HG03521 (cell line): ENCODE results near the gene CUTA.

ENCODE experiments used
- ATAC-seq: cut with Tn5 transposase; IDR thresholded peaks from one replicate; pipeline ENCODE4 v1.9.1; 2021; ENCODE audit warnings: mild to moderate bottlenecking, moderate library complexity; ENCODE audit not compliant: unreplicated experiment

CUTA gene, protein sequence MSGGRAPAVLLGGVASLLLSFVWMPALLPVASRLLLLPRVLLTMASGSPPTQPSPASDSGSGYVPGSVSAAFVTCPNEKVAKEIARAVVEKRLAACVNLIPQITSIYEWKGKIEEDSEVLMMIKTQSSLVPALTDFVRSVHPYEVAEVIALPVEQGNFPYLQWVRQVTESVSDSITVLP

DNA sequence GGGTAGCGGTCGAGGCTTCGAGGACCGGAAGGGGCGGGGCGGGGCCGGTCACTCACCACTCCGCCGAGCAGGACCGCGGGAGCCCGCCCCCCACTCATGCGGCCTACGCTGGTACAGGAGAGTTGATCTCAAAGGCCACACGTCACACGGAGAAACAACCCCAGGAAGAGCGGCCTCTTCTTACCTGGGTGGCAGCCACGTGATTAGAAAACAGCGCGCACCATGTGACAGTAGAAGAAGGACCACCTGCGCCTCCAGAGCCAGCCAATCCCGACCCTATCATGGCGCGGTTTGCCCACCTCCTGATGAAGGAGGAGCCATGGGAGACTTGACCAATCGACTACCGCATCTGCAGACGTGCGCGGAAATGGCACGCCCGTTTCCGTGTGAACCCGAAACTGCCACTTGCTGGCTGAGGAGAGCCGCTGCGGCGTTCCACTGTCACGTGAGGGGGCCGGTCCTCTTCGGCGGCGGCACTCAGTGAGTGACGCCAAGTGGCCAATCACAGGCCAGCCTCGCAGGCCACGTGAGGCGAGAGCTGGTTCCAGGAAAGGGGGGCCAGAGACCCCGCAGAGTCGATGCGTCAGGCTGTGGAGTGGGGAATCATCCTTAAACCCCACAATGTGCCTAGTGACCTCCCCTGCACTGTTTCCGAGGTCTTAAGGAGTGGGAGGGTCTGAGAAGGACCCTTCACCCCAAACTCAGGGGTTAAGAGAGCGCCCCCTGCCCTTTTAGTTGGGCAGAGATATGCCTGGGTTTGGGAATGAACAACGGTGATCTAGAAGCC is at the start of gene CUTA:
Gene CUTA, minus strand, starts transcription at position 205 of the 787 bp plus-strand sequence. Its CDS starts 107 bp downstream, at position 98.
- peak; percentile 83 for ATAC-seq

DNA sequence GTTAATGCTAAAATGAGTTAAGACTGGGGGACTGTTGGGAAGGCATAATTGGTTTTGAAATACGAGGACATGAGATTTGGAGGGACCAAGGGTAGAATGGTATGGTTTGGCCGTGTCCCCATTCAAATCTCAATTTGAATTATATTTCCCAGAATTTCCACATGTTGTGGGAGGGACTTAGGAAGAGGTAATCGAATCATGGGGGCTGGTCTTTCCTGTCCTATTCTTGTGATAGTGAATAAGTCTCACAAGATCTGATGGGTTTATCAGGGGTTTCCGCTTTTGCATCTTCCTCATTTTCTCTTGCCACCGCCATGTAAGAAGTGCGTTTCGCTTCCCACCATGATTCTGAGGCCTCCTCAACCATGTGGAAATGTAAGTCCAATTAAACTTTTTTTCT is 49.2 kb upstream of the CUTA start:
- ATAC-seq, result no peak

DNA sequence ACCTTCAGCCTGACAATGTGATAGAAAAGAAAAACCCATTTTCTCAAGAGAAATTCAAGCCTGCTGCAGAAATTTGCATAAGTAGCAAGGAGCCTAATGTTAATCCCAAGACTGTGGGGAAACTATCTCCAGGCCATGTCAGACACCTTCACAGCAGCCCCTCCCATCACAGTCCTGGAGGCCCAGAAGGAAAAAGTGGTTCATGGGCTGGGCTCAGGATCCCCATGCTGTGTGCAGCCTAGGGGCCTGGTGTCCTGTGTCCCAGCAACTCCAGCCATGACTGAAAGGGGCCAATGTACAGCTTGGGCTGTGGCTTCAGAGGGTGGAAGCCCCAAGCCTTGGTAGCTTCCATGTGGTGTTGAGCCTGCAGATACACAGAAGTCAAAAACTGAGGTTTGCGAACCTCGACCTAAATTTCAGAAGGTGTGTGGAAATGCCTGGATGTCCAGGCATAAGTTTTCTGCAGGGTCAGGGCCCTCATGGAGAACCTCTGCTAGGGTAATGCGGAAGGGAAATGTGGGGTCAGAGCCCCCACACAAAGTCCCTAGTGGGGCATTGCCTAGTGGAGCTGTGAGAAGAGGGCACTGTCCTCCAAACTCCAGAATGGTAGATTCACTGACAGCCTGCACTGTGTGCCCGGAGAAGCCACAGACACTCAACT is 48.3 kb upstream of the CUTA start:
- no peak for ATAC-seq

DNA sequence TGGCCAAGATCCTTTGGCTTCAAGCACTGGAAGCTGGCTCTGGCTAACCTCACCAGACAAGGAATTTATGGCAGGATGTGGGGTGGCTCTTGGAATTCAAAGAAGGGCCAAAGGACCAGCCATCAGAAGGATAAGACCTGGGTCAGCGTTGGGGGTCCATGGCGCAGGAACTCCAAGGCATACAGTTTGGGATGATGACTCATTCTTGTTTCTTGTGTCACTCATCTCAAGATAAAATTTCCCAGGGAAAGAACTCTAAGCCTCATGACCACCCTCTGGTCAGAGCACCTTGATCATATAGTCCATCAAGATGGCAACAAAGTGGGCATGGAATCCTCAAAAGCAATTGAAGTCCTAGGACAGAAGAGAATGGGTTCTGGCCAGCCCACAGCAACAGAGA is 41.3 kb upstream of the CUTA start:
- ATAC-seq, result no peak

DNA sequence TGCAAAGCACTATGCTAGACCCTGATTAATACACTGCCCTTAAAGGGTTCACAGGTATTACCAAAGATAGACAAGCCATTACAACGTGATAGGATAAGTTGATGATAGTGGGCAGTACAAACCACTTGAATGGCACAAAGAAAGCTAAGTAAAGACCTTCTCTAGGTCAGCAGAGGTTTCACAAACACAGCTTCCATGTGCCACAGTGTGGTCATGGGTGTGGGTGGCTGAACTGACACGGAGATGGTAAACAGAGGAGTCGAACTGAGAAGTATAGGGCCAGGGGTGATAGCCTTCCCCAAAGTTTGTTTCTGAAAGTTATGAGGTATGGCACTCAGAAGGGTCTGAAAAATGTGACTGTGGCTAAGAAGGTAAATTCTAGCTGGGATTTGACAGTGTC is 40.8 kb upstream of the CUTA start:
- ATAC-seq, result no peak

DNA sequence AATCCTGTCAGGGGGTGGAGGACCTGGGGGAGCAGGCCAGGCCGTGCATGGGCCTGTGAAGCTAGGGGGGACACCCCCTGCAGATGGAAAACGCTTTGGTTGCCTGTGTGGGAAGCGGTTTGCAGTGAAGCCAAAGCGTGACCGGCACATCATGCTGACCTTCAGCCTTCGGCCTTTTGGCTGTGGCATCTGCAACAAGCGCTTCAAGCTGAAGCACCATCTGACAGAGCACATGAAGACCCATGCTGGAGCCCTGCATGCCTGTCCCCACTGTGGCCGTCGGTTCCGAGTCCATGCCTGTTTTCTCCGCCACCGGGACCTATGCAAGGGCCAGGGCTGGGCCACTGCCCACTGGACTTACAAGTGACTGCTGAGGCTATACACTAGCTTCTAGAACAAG is 38.2 kb upstream of the CUTA start:
- no peak for ATAC-seq

DNA sequence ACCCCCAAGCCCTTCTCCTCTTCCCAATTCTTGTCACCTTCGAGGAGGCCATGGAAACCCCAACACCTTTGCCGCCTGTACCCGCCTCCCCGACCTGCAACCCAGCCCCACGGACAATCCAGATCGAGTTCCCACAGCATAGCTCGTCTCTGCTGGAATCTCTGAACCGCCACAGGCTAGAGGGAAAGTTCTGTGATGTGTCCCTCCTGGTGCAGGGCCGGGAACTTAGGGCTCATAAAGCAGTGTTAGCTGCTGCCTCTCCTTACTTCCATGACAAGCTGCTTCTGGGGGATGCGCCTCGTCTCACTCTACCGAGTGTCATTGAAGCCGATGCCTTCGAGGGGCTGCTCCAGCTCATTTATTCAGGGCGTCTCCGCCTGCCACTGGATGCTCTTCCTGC is 37.1 kb upstream of the CUTA start:
- ATAC-seq, result no peak

DNA sequence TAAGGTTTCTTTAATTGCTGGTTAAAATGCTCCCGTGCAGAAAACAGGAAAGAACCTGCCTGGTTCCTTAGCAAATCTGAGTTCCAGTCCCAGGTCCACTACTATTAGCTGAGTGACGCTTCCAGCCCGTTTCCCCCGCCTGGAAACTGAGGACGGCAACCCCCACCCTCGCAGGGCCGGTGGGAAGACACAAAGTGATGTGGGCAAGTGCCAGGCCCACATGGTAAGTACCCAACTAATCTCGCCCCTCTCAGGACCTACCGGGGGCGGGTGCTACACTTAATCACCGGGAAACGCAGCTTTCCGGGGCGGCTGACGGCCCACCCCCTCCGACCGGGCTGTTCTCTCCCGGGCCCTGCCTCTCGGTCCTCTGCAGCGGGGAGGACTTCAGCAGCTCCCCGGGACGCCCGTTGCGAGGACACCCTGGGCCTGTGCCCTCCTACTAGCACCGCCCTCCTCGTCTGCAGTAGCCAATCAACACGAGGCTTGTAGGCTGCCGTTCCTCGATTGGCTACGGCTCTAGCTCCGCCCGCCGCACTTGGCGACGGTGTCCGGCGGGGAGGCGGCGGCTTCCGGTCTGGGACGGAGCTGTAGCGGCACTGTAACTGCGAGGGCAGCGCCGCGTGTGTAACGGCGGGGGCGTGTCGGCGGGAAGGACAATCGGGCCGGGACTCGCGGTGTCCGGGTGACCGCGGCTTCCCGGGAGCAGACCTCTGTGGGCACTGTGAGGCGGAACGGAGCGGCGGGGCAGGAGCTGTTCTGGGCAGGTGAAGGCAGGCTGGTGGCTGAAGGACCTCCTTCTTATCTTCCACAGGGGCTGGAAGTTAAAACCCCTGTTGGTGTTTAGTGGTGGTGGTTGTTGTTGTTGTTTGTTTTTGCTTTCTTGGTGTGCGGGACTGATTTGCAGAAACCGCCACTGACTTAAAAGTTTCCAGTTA is 36.4 kb upstream of the CUTA start, which contains the start of gene ZBTB9:
Gene ZBTB9, plus strand, starts transcription at position 568 of the 938 bp plus-strand sequence. CDS start 525 bp downstream, outside the sequence.
- ATAC-seq, result peak; percentile 98

DNA sequence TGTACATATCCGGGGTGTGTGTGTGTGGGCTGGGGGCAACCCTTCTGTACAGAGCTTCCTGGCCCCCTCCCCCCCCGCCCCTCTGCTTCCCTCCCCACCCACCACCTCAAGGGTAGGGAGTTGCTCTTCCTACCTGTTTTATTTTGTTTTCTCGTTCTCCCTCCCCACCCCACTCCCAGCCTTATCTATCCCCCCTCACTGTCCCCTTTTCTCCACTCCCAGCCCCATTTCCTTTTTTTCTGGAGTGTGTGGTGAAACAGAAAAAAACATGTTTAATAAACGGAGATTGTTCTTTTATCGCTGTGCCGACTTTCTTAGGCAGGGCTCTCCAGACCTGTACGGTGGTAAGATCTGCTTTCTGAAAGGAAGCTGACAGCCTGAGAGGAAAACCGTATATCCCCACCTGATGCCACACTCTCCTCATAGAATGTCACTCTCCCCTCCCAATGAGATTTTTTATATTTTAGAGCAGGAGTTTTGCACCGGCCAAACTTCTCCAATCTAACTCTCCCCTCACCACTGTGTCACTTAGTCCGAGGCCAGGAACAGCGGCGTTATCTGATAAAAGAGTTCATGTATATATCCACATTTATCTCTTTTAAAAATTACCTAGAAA is 35.6 kb upstream of the CUTA start:
- no peak for ATAC-seq

DNA sequence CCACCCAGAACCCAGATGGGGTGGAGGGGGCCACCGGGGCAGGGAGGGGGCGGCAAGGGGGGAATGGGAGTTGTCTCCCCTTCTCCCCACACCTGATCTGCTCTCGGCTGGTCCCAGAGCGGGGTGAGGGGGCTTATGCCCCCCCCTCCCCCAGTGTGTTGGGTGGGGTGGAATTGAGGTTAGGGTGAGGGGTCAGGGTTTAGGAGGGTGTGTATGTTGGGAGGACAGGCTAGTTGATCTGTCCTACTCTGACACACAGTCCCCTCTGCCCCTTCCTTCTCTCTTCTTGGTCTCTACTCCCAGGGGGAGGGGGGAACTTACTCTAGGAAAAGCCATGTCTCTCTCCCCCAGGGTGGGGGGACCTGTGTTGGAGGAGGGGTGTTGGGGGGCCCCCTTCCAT is 34.6 kb upstream of the CUTA start:
- no peak for ATAC-seq

DNA sequence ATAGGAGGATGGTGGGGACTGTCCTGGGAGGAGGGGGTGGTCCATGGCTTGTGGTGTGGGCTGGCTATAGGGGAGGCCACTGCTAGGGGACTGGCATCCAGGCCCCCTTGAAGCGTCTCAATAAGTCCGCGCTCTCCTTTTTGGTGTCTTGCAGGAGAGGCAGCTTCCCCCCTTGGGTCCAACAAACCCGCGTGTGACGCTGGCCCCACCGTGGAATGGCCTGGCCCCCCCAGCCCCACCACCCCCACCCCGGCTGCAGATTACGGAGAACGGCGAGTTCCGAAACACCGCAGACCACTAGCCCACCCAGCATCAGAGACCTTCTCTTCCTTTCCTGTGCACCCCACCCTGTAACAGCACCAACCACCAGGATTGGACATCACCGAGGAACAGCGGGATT is 33.7 kb upstream of the CUTA start:
- no peak for ATAC-seq

DNA sequence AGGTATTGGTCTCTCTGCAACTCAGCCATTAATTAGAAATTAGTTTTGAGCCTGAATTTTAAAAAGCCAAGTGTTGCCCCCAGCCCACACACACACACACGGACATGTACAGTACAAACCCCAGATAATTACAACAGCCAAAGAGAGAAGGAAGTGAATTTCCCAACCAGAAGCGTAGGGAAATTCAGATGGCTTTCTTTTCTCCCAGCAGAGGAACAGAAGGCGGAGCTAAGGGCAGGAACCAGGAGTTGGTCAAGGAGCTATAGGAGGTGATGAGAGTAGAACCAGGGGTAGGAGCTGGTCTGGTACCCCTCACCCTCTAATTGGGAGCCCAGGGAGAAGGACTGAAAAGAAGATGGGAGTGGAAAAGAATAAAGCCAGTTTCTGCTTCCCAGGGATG is 32.5 kb upstream of the CUTA start:
- ATAC-seq, result no peak

DNA sequence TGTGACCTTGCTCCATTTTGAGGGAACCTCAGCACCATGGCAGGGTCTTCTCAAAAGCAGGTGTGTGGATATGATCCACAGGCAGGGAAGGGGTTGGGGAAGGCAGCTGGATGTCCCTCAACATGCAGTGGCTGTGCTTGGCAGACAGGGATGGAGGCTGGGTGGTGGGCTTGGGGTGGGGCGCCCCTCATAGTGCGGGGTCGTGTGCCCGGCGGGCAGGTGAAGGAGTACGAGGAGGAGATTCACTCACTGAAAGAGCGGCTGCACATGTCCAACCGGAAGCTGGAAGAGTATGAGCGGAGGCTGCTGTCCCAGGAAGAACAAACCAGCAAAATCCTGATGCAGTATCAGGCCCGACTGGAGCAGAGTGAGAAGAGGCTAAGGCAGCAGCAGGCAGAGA is 28.4 kb upstream of the CUTA start:
- no peak for ATAC-seq

DNA sequence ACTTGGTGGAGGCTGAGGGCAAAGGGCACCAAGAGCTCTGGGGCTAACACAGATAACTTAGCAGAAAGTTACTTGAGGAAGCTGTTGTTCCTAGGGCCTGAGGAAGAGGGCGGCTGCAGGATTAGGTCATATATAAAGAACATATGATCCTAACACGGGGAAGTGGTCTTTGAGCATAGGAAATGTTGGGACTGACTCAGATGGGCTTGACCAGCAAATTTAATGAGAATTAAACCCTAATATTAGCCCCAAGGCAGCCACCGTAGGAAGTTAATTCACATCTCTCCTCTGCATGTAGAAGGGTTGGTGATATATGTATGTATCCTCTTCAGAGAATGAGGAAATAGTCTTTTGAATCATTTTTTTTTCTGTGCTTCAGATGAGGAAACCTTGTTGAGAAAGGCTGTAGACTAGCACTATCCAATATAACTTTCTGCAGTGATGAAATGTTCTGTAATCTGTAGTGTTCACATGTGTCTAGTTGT is 27.3 kb upstream of the CUTA start:
- ATAC-seq, result no peak

DNA sequence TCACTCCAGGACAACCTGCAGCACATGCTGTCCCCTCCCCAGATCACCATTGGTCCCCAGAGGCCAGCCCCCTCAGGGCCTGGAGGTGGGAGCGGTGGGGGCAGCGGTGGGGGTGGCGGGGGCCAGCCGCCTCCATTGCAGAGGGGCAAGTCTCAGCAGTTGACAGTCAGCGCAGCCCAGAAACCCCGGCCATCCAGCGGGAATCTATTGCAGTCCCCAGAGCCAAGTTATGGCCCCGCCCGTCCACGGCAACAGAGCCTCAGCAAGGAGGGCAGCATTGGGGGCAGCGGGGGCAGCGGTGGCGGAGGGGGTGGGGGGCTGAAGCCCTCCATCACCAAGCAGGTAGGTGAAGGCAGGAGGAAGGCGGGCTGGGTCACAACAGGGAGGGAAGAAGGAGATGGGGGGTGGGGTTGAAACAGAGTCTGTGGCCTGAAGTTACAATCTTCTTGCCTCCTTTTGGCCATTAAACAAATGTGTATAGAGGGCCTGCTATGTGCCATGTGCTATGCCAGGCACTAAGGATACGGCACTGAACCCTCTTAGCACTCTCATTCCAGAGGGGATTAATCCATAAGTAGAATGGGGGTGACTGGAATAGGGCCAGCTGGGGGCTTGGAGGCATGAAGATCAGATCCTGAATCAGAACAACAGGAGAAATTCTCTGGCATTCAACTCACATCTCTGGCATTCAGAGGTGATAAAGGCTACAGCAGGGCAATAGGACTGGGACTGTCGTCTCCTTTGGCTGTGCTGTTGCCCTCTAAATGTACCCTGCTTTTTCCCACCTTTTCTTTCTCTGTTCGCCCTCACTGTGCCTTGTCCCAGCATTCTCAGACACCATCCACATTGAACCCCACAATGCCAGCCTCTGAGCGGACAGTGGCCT is 26.0 kb upstream of the CUTA start:
- ATAC-seq, result no peak

DNA sequence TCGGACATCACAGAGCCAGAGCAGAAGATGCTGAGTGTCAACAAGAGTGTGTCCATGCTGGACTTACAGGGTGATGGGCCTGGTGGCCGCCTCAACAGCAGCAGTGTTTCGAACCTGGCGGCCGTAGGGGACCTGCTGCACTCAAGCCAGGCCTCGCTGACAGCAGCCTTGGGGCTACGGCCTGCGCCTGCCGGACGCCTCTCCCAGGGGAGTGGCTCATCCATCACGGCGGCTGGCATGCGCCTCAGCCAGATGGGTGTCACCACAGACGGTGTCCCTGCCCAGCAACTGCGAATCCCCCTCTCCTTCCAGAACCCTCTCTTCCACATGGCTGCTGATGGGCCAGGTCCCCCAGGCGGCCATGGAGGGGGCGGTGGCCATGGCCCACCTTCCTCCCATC is 25.1 kb upstream of the CUTA start:
- no peak for ATAC-seq

DNA sequence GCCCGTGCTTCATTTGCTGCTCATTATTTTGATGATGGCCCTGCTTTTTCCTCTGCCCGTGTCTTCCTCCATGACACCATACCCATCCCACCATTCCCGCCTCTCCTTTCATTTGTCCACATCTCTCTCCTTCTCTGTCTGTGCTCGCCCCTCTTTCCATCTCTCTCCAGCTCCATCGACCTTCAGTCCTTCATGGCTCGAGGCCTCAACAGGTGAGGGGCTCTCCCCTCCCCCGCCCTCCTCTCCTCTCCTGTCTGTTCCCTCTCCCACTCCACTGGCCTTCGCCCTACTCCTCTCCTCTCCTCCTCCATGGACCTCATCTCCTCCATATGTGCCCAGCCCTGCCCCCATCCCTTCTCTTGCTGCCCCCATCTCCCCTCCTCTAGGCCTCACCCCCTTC is 24.4 kb upstream of the CUTA start:
- no peak for ATAC-seq

DNA sequence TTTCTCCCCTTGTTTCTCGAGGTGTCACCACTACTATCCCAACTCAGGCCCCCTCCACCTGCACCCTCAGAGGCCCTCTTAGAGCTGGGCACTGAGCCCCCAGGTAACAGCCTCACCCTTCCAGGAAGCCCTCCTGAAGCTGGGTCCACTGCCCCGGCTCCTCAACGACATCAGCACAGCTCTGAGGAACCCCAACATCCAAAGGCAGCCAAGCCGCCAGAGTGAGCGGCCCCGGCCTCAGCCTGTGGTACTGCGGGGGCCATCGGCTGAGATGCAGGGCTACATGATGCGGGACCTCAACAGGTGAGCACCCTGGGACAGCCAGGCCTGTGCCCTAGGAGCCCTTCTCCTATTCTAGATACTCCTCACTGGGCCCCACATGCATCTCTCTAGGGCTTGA is 23.6 kb upstream of the CUTA start:
- no peak for ATAC-seq

DNA sequence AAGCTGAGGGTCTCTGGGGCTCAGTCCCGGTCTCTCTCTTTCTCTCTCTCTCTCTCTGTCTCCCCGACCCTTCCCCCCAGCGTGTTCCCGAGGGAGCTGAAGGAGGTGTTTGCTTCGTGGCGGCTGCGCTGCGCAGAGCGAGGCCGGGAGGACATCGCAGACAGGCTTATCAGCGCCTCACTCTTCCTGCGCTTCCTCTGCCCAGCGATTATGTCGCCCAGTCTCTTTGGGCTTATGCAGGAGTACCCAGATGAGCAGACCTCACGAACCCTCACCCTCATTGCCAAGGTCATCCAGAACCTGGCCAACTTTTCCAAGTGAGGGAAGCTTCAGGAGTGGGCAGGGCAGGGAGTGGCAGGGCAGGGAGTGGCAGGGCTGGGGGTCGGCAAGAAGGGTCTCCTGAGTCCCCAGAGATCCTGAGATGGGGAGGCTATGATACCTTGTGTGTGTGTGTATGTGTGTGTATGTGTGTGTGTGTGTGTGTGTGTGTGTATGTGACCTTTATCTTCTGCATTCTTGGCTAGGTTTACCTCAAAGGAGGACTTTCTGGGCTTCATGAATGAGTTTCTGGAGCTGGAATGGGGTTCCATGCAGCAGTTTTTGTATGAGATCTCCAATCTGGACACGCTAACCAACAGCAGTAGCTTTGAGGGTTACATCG is 22.9 kb upstream of the CUTA start:
- ATAC-seq, result no peak
